Inferior parietal cortex (tissue), 1 donor: ENCODE results near the gene C14orf180.
A peak's percentile ranks its signal among the peaks of the same experiment; 100 is the strongest.

Experiments
- DNase-seq: peaks from one replicate; pipeline ENCODE4 v3.0.0-alpha.2; 2016; ENCODE audit errors: extremely low spot score

C14orf180 gene

GRCh38 chr14:104561632-104562495 lies 17.7 kb upstream of the C14orf180 start:
- DNase-seq = no peak

- no peak for DNase-seq
These were observed 17.0 kb upstream of the C14orf180 start for GRCh38 chr14:104562606-104563005.

- DNase-seq = no peak
These were observed 16.3 kb upstream of the C14orf180 start for GRCh38 chr14:104563191-104563741.

- DNase-seq = peak; percentile 53
These were observed 15.6 kb upstream of the C14orf180 start for GRCh38 chr14:104563742-104564615.

GRCh38 chr14:104564744-104565679 lies 14.6 kb upstream of the C14orf180 start:
- no peak for DNase-seq

GRCh38 chr14:104567141-104567956 lies 12.2 kb upstream of the C14orf180 start:
- DNase-seq = no peak

- no peak for DNase-seq
These were observed 11.7 kb upstream of the C14orf180 start for GRCh38 chr14:104567957-104568225.

GRCh38 chr14:104568620-104569019 lies 10.9 kb upstream of the C14orf180 start:
- DNase-seq = no peak

- DNase-seq = no peak
These were observed 10.1 kb upstream of the C14orf180 start for GRCh38 chr14:104569435-104569834.

GRCh38 chr14:104571246-104571645 lies 8.3 kb upstream of the C14orf180 start:
- no peak for DNase-seq

GRCh38 chr14:104572024-104572626 lies 7.4 kb upstream of the C14orf180 start:
- no peak for DNase-seq

- no peak for DNase-seq
These were observed 6.9 kb upstream of the C14orf180 start for GRCh38 chr14:104572668-104573067.

GRCh38 chr14:104573930-104574329 lies 5.6 kb upstream of the C14orf180 start:
- no peak for DNase-seq

GRCh38 chr14:104574536-104574935 lies 5.0 kb upstream of the C14orf180 start:
- no peak for DNase-seq

GRCh38 chr14:104574978-104575583 lies 4.5 kb upstream of the C14orf180 start:
- no peak for DNase-seq

GRCh38 chr14:104576232-104576969 lies 3.2 kb upstream of the C14orf180 start:
- DNase-seq = no peak

GRCh38 chr14:104576970-104577332 lies 2.6 kb upstream of the C14orf180 start:
- DNase-seq = no peak

- DNase-seq = no peak
These were observed 2.1 kb upstream of the C14orf180 start for GRCh38 chr14:104577426-104577825.

- DNase-seq = no peak
These were observed 1.7 kb upstream of the C14orf180 start for GRCh38 chr14:104577847-104578301.
